Thoracic aorta (tissue), 2 donors: ENCODE data around the gene NFYC. TPM values are rescaled to one million over a fixed set of nuclear protein-coding genes. Genes with fewer than 3 reads are reported as not detected.

Source experiments
- ATAC-seq: fragments of 150-250 bp; one replicate; pipeline ENCODE4 v1.8.0; 2017; ENCODE audit warnings: low read depth; ENCODE audit not compliant: insufficient number of reproducible peaks, low FRiP score
- DNase-seq: peaks from one replicate; pipeline ENCODE4 v3.0.0-alpha.2; 2020; ENCODE audit warnings: low spot score
- H3K27ac ChIP-seq, 2 donors: fragments of 200-600 bp; sonication (generic); 1 replicate in 1 of 2; 2 replicates in 1 of 2; pipeline ENCODE4 v1.5.1; 2016; ENCODE audit warnings: mild to moderate bottlenecking in 2 of 2, moderate library complexity in 2 of 2
- H3K27me3 ChIP-seq: fragments of 200-600 bp; sonication (generic); replicated peaks from 2 replicates; pipeline ENCODE4 v1.6.0; 2016; ENCODE audit warnings: mild to moderate bottlenecking; ENCODE audit not compliant: insufficient read depth
- H3K36me3 ChIP-seq: fragments of 200-600 bp; sonication (generic); one replicate; pipeline ENCODE4 v1.5.1; 2016
- H3K4me1 ChIP-seq, 2 donors: fragments of 200-600 bp; sonication (generic); 1 replicate in 1 of 2; 2 replicates in 1 of 2; pipeline versions ENCODE4 v1.5.1 to v1.6.0; 2016; ENCODE audit warnings: low read depth in 2 of 2, mild to moderate bottlenecking in 1 of 2; ENCODE audit not compliant: control insufficient read depth in 1 of 2
- H3K4me3 ChIP-seq: fragments of 200-600 bp; sonication (generic); 2 replicates; pipeline ENCODE4 v1.5.1; 2016; ENCODE audit warnings: mild to moderate bottlenecking
- H3K9me3 ChIP-seq: fragments of 200-600 bp; sonication (generic); 2 replicates; pipeline ENCODE4 v1.5.1; 2016
- total RNA-seq, 2 donors: library from RNA; depleted of rRNA; stranded (reverse); fragments of >200 nt; gene quantifications; one replicate each; pipeline versions ENCODE4 v1.1.0 to v1.2.3, GENCODE V29; 2016
- TF ChIP-seq, protein P1 (sequence below): fragments of 200-600 bp; sonication (generic); IDR thresholded peaks from one replicate; pipeline ENCODE4 v1.5.1; 2019; ENCODE audit warnings: antibody characterized with exemption

NFYC gene
- total RNA-seq, 2 donors from 2014 or later: 38.9 to 40.6 TPM

DNA sequence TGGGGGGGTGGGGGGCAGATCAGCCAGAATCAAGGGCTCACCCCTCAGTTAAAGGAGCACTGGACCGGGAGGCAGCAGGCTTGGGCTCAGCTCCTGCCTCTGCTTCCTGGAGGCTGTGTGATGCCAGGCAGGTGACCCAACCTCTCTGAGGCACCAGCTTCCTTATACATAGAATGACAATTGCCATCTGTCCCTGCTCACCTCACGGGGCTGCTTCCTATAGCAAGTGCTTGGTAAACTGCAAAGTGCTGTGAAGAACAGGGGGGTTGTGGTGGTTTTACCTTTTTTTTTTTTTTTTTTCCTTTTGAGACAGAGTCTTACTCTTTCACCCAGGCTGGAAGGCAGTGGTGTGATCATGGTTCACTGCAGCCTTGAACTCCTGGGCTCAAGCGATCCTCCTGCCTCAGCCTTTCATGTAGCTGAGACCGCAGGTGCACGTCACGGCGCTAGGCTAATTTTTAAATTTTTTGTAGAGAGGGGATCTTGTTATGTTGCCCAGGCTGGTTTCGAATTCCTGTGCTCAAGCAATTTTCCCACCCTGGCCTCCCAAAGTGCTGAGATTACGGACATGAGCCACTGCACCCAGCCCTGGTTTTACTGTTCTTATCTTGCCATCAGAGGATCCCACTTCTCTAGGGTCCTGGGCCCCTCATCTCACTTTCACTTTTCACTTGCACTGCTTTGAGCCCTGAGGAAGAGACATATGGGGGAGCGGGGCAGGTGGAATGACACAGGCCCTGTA, 103.6 kb downstream of the NFYC start:
- TF ChIP-seq, protein P1, sequence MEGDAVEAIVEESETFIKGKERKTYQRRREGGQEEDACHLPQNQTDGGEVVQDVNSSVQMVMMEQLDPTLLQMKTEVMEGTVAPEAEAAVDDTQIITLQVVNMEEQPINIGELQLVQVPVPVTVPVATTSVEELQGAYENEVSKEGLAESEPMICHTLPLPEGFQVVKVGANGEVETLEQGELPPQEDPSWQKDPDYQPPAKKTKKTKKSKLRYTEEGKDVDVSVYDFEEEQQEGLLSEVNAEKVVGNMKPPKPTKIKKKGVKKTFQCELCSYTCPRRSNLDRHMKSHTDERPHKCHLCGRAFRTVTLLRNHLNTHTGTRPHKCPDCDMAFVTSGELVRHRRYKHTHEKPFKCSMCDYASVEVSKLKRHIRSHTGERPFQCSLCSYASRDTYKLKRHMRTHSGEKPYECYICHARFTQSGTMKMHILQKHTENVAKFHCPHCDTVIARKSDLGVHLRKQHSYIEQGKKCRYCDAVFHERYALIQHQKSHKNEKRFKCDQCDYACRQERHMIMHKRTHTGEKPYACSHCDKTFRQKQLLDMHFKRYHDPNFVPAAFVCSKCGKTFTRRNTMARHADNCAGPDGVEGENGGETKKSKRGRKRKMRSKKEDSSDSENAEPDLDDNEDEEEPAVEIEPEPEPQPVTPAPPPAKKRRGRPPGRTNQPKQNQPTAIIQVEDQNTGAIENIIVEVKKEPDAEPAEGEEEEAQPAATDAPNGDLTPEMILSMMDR: no peak
- H3K4me1 ChIP-seq: peaks cover 22 to 68% of the 10 kb centered on the region in 2 donors
- H3K27me3 ChIP-seq: no peaks in the 10 kb centered on the region
- no peaks in the 10 kb centered on the region for H3K36me3 ChIP-seq
- H3K4me3 ChIP-seq: no peak overlapping the region
- DNase-seq (no peak), ATAC-seq (no peak)
- H3K27ac ChIP-seq: peak overlapping the region in 1 of 2 donors; percentile 19
- H3K9me3 ChIP-seq: no peaks in the 10 kb centered on the region

DNA sequence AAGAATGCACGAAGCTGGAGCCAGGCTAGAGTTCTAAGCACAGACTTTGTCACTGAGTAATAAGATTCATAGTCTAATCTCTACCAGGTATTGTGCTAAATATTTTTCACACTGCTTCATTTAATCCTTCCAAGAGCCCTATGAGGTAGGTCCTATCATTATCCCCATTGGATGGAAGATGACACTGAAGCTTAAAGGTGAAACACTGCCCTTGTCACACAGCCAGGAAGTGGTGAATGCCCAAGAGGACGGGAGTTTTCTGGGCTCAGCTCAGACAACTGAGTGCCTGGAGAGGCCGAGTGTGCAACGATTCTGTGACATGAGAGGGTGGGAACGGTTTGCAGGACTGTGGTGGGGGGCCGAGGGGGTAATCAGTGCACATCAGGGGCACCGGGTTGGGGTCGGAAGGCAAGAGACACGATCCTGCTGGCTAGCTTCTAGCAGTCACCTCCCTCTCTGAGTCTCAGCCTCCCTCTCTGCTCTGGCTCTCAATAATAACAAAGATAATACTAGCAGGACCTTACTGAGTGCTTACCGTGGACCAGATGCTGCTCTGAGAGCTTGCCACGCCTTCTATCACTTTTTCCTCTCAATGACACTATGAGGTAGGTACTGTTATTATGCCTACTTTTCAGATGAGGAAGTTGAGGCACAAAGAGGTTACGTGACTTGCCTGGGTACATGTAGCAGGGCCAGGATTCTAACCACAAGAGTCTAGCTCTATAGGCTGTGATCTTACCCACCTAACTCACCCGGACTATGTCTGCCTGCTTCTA, 104.5 kb downstream of the NFYC start:
- Histone ChIP-seq H3K9me3 (no peaks in the 10 kb centered on the region), H3K27me3 (no peaks in the 10 kb centered on the region), H3K27ac (peak overlapping the region; percentile 11 to 26), H3K4me1 (peaks cover 22 to 67% of the 10 kb centered on the region in 2 donors), H3K4me3 (no peak overlapping the region), H3K36me3 (no peaks in the 10 kb centered on the region)
- ATAC-seq: no peak
- DNase-seq: no peak
- TF ChIP-seq, protein P1: no peak

- TF ChIP-seq, protein P1: no peak
- no peaks in the 10 kb centered on the region for H3K36me3 ChIP-seq
- peak; percentile 50 for ATAC-seq
- DNase-seq: peak; percentile 57
- H3K4me1 ChIP-seq: peaks cover 29 to 67% of the 10 kb centered on the region in 2 donors
- no peak overlapping the region for H3K4me3 ChIP-seq
- peak overlapping the region; percentile 10 to 25 for H3K27ac ChIP-seq
- no peaks in the 10 kb centered on the region for H3K27me3 ChIP-seq
- no peaks in the 10 kb centered on the region for H3K9me3 ChIP-seq
Measured at GRCh38 chr1:40796939-40797667, 105.6 kb downstream of the NFYC start.

DNA sequence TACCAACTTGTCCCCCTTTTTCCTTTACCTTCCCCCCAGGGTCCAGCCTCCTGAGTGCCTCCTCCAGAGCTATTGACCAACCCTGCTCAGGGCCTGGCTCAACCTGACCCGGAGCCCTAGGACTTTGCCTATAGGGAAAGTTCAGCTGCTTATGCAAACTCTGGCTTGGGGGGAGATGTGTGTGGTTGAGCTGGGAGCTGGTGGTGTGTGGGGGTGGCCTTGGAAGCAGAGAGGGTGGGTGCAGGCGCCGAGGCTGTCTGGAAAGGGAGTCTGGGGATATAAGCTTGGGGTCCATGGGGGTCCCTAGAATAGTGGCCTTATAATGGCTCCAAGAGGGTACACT, 106.1 kb downstream of the NFYC start:
- H3K4me3 ChIP-seq: no peak overlapping the region
- H3K27ac ChIP-seq: peak overlapping the region; percentile 10 to 25
- TF ChIP-seq, protein P1: no peak
- DNase-seq (no peak), ATAC-seq (no peak)
- no peaks in the 10 kb centered on the region for H3K27me3 ChIP-seq
- H3K9me3 ChIP-seq: no peaks in the 10 kb centered on the region
- no peaks in the 10 kb centered on the region for H3K36me3 ChIP-seq
- H3K4me1 ChIP-seq: peaks cover 29 to 64% of the 10 kb centered on the region in 2 donors
